HG03354 (cell line): ENCODE measurements around the gene OTOL1.

Experiments used
- ATAC-seq: cut with Tn5 transposase; IDR thresholded peaks from one replicate; pipeline ENCODE4 v1.9.1; 2021; ENCODE audit warnings: mild to moderate bottlenecking; ENCODE audit not compliant: unreplicated experiment, poor library complexity, severe bottlenecking

The OTOL1 gene

GRCh38 chr3:161523916-161524315 is 27.3 kb downstream of the OTOL1 start:
- no peak for ATAC-seq

GRCh38 chr3:161531930-161532329 is 35.3 kb downstream of the OTOL1 start:
- ATAC-seq: no peak

DNA sequence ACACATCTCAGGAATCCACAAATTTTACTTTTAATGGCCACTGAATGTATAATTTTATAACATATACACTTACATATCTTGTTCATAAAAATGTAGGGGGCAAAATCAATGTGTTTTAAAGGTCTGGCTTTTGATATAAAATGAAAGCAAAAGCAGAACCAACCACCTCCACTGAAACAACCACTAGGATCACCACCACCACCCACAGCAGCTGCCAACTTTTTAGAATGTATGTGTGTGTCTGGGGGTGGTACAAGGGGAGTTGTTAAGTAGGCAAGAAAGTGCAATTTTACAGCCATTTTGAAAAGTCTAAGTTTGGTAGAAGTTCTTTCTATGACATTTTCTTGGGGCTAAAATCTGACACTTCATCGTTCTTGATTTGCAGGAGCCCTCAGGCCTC is 44.0 kb downstream of the OTOL1 start:
- ATAC-seq: peak; percentile 84

DNA sequence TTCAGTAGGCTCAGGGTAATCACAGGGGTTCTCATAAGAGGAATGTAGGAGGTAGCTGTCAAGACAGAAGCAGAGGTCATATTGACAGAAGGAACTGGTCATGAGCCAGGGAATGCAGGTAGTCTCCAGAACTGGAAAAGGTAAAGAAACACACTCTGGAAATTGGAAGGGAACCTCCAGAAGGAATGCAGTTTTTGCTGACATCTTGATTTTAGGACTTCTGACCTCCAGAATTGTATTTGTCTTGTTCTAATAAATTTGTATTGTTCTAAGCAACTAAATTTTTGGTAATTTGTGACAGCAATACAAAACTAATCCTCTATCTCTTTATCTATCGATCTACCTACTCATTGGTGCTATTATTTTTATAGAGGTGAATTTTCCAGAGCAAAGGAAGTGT is 49.2 kb downstream of the OTOL1 start:
- no peak for ATAC-seq

- ATAC-seq: no peak
Measured at GRCh38 chr3:161548301-161548700, 51.7 kb downstream of the OTOL1 start.

DNA sequence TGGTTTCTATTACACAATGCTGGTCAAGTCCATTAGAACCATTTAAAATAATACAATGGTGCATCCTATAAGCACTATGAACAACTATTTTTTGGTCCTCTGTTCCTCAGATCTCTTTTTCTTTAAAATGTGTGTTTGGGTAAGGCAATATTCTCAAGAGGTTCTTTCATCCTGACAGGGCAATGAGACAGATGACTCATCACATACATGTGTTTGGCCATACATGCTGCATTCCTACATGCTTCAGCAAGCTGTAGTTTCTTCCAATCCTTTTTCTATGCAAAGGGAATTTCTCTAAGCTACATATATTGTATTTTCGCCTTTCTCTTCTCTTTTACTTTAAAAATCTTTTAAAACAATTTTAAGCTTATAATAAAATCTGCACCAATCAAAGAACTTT is 52.7 kb downstream of the OTOL1 start:
- no peak for ATAC-seq

- no peak for ATAC-seq
Measured at GRCh38 chr3:161550491-161551195, 54.0 kb downstream of the OTOL1 start.

GRCh38 chr3:161551697-161552096 is 55.1 kb downstream of the OTOL1 start:
- no peak for ATAC-seq

DNA sequence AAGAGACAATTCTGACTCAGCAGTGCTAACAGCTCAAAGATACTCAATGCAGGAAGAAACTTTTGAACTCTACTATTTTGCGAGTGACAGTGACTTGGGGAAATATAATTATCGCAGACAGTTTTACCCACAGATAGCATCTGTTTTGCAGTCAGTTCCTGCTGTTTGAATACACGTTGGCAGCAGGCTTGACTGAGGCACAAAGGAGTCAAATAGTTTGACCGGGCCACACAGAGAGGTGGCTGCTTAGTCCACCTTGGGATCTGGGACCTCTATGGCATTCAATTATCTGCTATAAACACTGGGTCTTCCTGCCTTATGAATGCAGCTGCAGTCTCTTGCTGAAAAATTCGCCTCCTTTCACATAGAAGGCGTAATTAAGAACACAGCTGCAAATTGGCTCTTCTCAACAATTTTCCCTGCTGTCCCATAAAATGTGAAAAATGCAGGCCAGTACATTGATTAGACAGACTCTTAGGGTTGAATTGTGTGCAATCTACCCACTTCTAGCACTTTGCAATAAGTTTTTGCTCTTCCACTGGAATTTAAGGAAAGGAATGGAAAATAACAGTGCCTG is 56.5 kb downstream of the OTOL1 start:
- no peak for ATAC-seq
